ENCODE data around the gene SEMA3F.

DNA sequence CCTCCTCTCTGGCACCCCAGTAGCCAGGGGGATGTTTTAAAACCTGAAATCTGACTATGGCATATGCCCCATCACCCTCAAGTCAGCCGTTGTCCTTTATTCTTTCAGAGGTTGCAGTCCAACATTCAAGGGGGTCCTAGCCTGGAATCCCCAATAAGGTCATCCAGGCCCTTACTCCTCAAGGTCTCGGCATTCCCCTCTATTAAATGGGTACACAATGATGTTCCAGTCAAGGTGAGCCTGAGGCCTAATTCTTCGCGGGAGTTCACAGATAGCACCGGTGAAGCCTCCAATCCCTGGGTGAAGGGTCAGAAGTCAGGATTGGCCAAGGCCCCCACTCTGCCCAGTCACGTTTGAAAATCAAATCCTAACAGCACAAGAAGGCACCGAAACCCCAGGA lies 8.1 kb upstream of the SEMA3F start:
- TF ChIP-seq EZH2 (IDR thresholded peaks at IDR 0.05; ENCODE audit: borderline replicate concordance, low read depth, low read length, severe bottlenecking): no peak
- TF ChIP-seq, protein P1, sequence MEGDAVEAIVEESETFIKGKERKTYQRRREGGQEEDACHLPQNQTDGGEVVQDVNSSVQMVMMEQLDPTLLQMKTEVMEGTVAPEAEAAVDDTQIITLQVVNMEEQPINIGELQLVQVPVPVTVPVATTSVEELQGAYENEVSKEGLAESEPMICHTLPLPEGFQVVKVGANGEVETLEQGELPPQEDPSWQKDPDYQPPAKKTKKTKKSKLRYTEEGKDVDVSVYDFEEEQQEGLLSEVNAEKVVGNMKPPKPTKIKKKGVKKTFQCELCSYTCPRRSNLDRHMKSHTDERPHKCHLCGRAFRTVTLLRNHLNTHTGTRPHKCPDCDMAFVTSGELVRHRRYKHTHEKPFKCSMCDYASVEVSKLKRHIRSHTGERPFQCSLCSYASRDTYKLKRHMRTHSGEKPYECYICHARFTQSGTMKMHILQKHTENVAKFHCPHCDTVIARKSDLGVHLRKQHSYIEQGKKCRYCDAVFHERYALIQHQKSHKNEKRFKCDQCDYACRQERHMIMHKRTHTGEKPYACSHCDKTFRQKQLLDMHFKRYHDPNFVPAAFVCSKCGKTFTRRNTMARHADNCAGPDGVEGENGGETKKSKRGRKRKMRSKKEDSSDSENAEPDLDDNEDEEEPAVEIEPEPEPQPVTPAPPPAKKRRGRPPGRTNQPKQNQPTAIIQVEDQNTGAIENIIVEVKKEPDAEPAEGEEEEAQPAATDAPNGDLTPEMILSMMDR (IDR thresholded peaks at IDR 0.05; ENCODE audit: borderline replicate concordance, extremely low read depth, low read length, poor library complexity, severe bottlenecking): no peak

Measured in DND-41 (cell line).